SK-N-SH (cell line): Measurements from ENCODE around the gene SAPCD2. TPM values are rescaled to one million over a fixed set of nuclear protein-coding genes. Genes with fewer than 3 reads are reported as not detected.

ENCODE experiments used
- CTCF ChIA-PET: fragments of 300-600, 350-600 bp; formaldehyde crosslinking; extraction: SDS; loops from one replicate; lab custom pipeline; 2021; lab: Yijun Ruan, JAX
- POLR2A ChIA-PET: fragments of 350-600 bp; sonication (Branson Sonifier 250); formaldehyde crosslinking; extraction: SDS; loops from one replicate; lab custom pipeline; 2020; ENCODE audit warnings: antibody characterized with exemption, inconsistent platforms; lab: Yijun Ruan, JAX
- DNase-seq: peaks from one replicate; pipeline ENCODE4 v3.0.0; 2012
- H2AFZ ChIP-seq: fragments of 200-600 bp; sonication (generic); 2 replicates; pipeline ENCODE4 v1.8.1; 2016; ENCODE audit warnings: antibody characterized with exemption, mild to moderate bottlenecking, low read depth
- H3F3A ChIP-seq: fragments of 200-600 bp; sonication (generic); replicated peaks from 2 replicates; pipeline ENCODE3; 2016; ENCODE audit warnings: antibody characterized with exemption, mild to moderate bottlenecking; ENCODE audit not compliant: insufficient read depth
- H3K27ac ChIP-seq, 2 experiments: fragments of 200-500 bp in 1 of 2; fragments of 200-600 bp in 1 of 2; sonication (Bioruptor generic) in 1 of 2; sonication (generic), shearing (Covaris generic) in 1 of 2; 2 replicates each; pipeline versions ENCODE4 v1.5.1 to v1.6.1; 2014 to 2016; ENCODE audit warnings: low read depth in 2 of 2, inconsistent platforms in 1 of 2, low read length in 1 of 2, mild to moderate bottlenecking in 1 of 2, mixed read lengths in 1 of 2
- H3K27me3 ChIP-seq: fragments of 200-600 bp; sonication (generic), shearing (Covaris generic); 2 replicates; pipeline ENCODE4 v1.6.1; 2016; ENCODE audit warnings: mixed run types; ENCODE audit not compliant: insufficient read depth
- H3K36me3 ChIP-seq, 2 experiments: fragments of 200-500 bp in 1 of 2; fragments of 200-600 bp in 1 of 2; sonication (Bioruptor generic) in 1 of 2; sonication (generic) in 1 of 2; replicated peaks in 1 of 2; 2 replicates each; pipeline versions ENCODE3 to v1.5.1; 2014 to 2016; ENCODE audit warnings: low read length in 1 of 2, mild to moderate bottlenecking in 1 of 2; ENCODE audit not compliant: insufficient read depth in 2 of 2, control insufficient read depth in 1 of 2
- H3K4me1 ChIP-seq, 2 experiments: fragments of 200-500 bp in 1 of 2; fragments of 200-600 bp in 1 of 2; sonication (Bioruptor generic) in 1 of 2; sonication (generic), shearing (Covaris generic) in 1 of 2; 2 replicates each; pipeline versions ENCODE4 v1.5.1 to v1.6.1; 2014 to 2016; ENCODE audit warnings: low read depth in 1 of 2, low read length in 1 of 2, mixed run types in 1 of 2; ENCODE audit not compliant: insufficient read depth in 2 of 2, control insufficient read depth in 1 of 2
- H3K4me2 ChIP-seq: fragments of 200-600 bp; sonication (generic), shearing (Covaris generic); 2 replicates; pipeline ENCODE4 v1.6.1; 2017; ENCODE audit warnings: mixed run types
- H3K4me3 ChIP-seq, 2 experiments: fragments of 200-500 bp in 1 of 2; fragments of 200-600 bp in 1 of 2; sonication (Bioruptor generic) in 1 of 2; sonication (generic), shearing (Covaris generic) in 1 of 2; 2 replicates each; pipeline versions ENCODE4 v1.5.1 to v1.8.1; 2014 to 2016; ENCODE audit warnings: low read depth in 2 of 2, inconsistent platforms in 1 of 2, low read length in 1 of 2, mild to moderate bottlenecking in 1 of 2, mixed read lengths in 1 of 2, moderate library complexity in 1 of 2
- H3K79me2 ChIP-seq: fragments of 200-600 bp; sonication (generic); 2 replicates; pipeline ENCODE4 v1.8.1; 2017; ENCODE audit warnings: mild to moderate bottlenecking; ENCODE audit not compliant: insufficient read depth
- H3K9ac ChIP-seq: fragments of 200-600 bp; sonication (generic); 2 replicates; pipeline ENCODE4 v1.6.1; 2017; ENCODE audit warnings: mixed run types
- H3K9me2 ChIP-seq: fragments of 200-600 bp; sonication (generic); 2 replicates; pipeline ENCODE4 v1.6.1; 2017; ENCODE audit warnings: mixed run types
- H3K9me3 ChIP-seq: fragments of 200-600 bp; sonication (generic); 2 replicates; pipeline ENCODE4 v1.6.1; 2017; ENCODE audit warnings: mixed run types, mild to moderate bottlenecking, moderate library complexity
- H4K20me1 ChIP-seq: fragments of 200-600 bp; sonication (generic); 2 replicates; pipeline ENCODE4 v1.6.1; 2017; ENCODE audit warnings: mild to moderate bottlenecking, mixed run types; ENCODE audit not compliant: insufficient read depth
- CHD2 ChIP-seq: fragments of 150-350 bp; IDR thresholded peaks from 2 replicates; pipeline ENCODE4 v1.6.1; 2018; ENCODE audit warnings: low read length; ENCODE audit not compliant: partially characterized antibody
- CTCF ChIP-seq: fragments of 200-600 bp; sonication (generic); IDR thresholded peaks from 2 replicates; pipeline ENCODE4 v1.6.1; 2017; ENCODE audit warnings: antibody characterized with exemption, mild to moderate bottlenecking, moderate library complexity
- ELF1 ChIP-seq: IDR thresholded peaks from 2 replicates; pipeline ENCODE4 v1.4.0; 2012
- EP300 ChIP-seq, 2 experiments: IDR thresholded peaks; 2 replicates each; pipeline versions ENCODE4 v1.4.0 to v1.6.1; 2012; ENCODE audit warnings: borderline replicate concordance in 1 of 2, low read depth in 1 of 2, low read length in 1 of 2
- EZH2phosphoT487 ChIP-seq: fragments of 200-600 bp; sonication (generic); IDR thresholded peaks from 2 replicates; pipeline ENCODE4 v1.6.1; 2017; ENCODE audit warnings: low read depth, mixed run types, mild to moderate bottlenecking, antibody characterized with exemption, moderate library complexity, borderline replicate concordance
- FOSL2 ChIP-seq: IDR thresholded peaks from 2 replicates; pipeline ENCODE4 v1.4.0; 2012; ENCODE audit warnings: low read depth, mild to moderate bottlenecking, moderate library complexity, borderline replicate concordance
- FOXM1 ChIP-seq: IDR thresholded peaks from 2 replicates; pipeline ENCODE4 v1.4.0; 2012; ENCODE audit warnings: low read depth, mild to moderate bottlenecking
- IRF3 ChIP-seq: fragments of 150-350 bp; IDR thresholded peaks from 2 replicates; pipeline ENCODE4 v1.6.1; 2016; ENCODE audit warnings: mild to moderate bottlenecking, low read depth, low read length
- JUND ChIP-seq: IDR thresholded peaks from 2 replicates; pipeline ENCODE4 v1.4.0; 2012
- MAX ChIP-seq: IDR thresholded peaks from 2 replicates; pipeline ENCODE4 v1.4.0; 2012; ENCODE audit warnings: low read depth
- MXI1 ChIP-seq: IDR thresholded peaks from 2 replicates; pipeline ENCODE4 v1.6.1; 2012; ENCODE audit warnings: mild to moderate bottlenecking, low read depth, low read length, improper control_type of control experiment
- NFIC ChIP-seq: IDR thresholded peaks from 2 replicates; pipeline ENCODE4 v1.4.0; 2012; ENCODE audit warnings: borderline replicate concordance
- PBX3 ChIP-seq: IDR thresholded peaks from 2 replicates; pipeline ENCODE4; 2012
- POLR2AphosphoS5 ChIP-seq: IDR thresholded peaks from 2 replicates; pipeline ENCODE4 v1.6.1; 2012; ENCODE audit warnings: low read depth, low read length
- RCOR1 ChIP-seq: fragments of 150-350 bp; IDR thresholded peaks from 2 replicates; pipeline ENCODE4 v1.6.1; 2017; ENCODE audit warnings: antibody characterized with exemption, low read length
- REST ChIP-seq: IDR thresholded peaks from 2 replicates; pipeline ENCODE4 v1.6.1; 2012; ENCODE audit warnings: mild to moderate bottlenecking, low read depth, low read length, moderate library complexity
- RFX5 ChIP-seq: IDR thresholded peaks from 2 replicates; pipeline ENCODE4 v1.6.1; 2012; ENCODE audit warnings: mild to moderate bottlenecking, improper control_type of control experiment, low read length
- SIN3A ChIP-seq: IDR thresholded peaks from 2 replicates; pipeline ENCODE4 v1.6.1; 2012; ENCODE audit warnings: low read depth, mild to moderate bottlenecking, low read length, moderate library complexity, borderline replicate concordance
- SMC3 ChIP-seq: IDR thresholded peaks from 2 replicates; pipeline ENCODE4 v1.6.1; 2012; ENCODE audit warnings: low read depth, low read length, improper control_type of control experiment
- TEAD4 ChIP-seq: IDR thresholded peaks from 2 replicates; pipeline ENCODE4 v1.4.0; 2012; ENCODE audit warnings: mild to moderate bottlenecking, borderline replicate concordance; ENCODE audit not compliant: insufficient read depth
- USF1 ChIP-seq: IDR thresholded peaks from 2 replicates; pipeline ENCODE4 v1.4.0; 2012; ENCODE audit warnings: low read depth, borderline replicate concordance
- USF2 ChIP-seq: fragments of 150-350 bp; IDR thresholded peaks from 2 replicates; pipeline ENCODE4 v1.6.1; 2017; ENCODE audit warnings: antibody characterized with exemption, low read length, low read depth, borderline replicate concordance
- WGBS: methylation state at CpG from one replicate; pipeline ENCODE4 v1.1.6; 2017; ENCODE audit warnings: low lambda C conversion rate; 5-methylcytosine and 5-hydroxymethylcytosine counted together
- polyA plus RNA-seq, 3 experiments: library from polyadenylated mRNA; depleted of rRNA; stranded (reverse); fragments of >200 nt; gene quantifications; 2 replicates each; pipeline ENCODE4 v1.2.3, GENCODE V29; 2012

Gene SAPCD2
- polyA plus RNA-seq, 1 of the 3 experiments (the other 2 are of a cell fraction): 6.0 TPM

GRCh38 chr9:137023583-137023991 is 46.8 kb downstream of the SAPCD2 start (continued):
- TF ChIP-seq REST (no peak), SIN3A (no peak), MXI1 (no peak), SMC3 (no peak), POLR2AphosphoS5 (no peak)

- H3K79me2 ChIP-seq: 0 out of 2 replicates have a peak, but pooled peaks cover 3% of the 10 kb centered on the region
- H3K4me1 ChIP-seq: peaks cover 0 to 28% of the 10 kb centered on the region in 2 experiments; a peak in 1 of 4 replicates
- ChIA-PET CTCF (interaction anchor here (1.6 to 5.4 kb wide), 3 partner anchors 12 to 75 kb away, joined by 3 to 53 read pairs (median 10); no protein-coding TSS in a partner anchor), POLR2A (no interaction called here)
- H3K9ac ChIP-seq: no peak overlapping the region
- H4K20me1 ChIP-seq: 0 out of 2 replicates have a peak, but pooled peaks cover 4% of the 10 kb centered on the region
- no peaks in the 10 kb centered on the region for H3K9me2 ChIP-seq
- no peaks in the 10 kb centered on the region for H3K36me3 ChIP-seq
- no peak overlapping the region for H3K4me3 ChIP-seq
- H3K27me3 ChIP-seq: no peaks in the 10 kb centered on the region
- 73% methylated on average over 6 of the region's 7 CpGs for WGBS
- H3K27ac ChIP-seq: no peak overlapping the region
- H2AFZ ChIP-seq: no peak overlapping the region
- TF ChIP-seq MAX: no peak
- no peak for TF ChIP-seq SIN3A
- no peak for TF ChIP-seq RCOR1
- no peak for TF ChIP-seq FOSL2
- TF ChIP-seq EP300 (IDR thresholded peaks at IDR 0.05; ENCODE audit: borderline replicate concordance in 1 of 2, low read depth in 1 of 2, low read length in 1 of 2): no peak
- TF ChIP-seq CTCF: no peak
- TF ChIP-seq RFX5: no peak
- no peak for TF ChIP-seq PBX3
- TF ChIP-seq ELF1: no peak
- no peak for TF ChIP-seq FOXM1
- TF ChIP-seq EZH2phosphoT487: no peak
- no peak for TF ChIP-seq USF1
- no peak for TF ChIP-seq NFIC
- no peak for TF ChIP-seq TEAD4
- TF ChIP-seq JUND: no peak
- no peak for TF ChIP-seq USF2
- no peak for TF ChIP-seq SMC3
- no peak for TF ChIP-seq CHD2
- no peak for TF ChIP-seq IRF3
- H3K9me3 ChIP-seq: no peaks in the 10 kb centered on the region
- no peak for DNase-seq
- no peak overlapping the region for H3K4me2 ChIP-seq
- H3F3A ChIP-seq: no peaks in the 10 kb centered on the region
These were observed 47.2 kb downstream of the SAPCD2 start for GRCh38 chr9:137023157-137023556.
